Subcutaneous adipose tissue (tissue), 4 donors: ENCODE measurements around the gene FRY. TPM values are rescaled to one million over a fixed set of nuclear protein-coding genes. Genes with fewer than 3 reads are reported as not detected.

Source experiments
- total RNA-seq, 4 donors: library from RNA; depleted of rRNA; stranded (reverse); fragments of >200 nt; gene quantifications; one replicate each; pipeline ENCODE4 v1.1.0, GENCODE V29; 2016
- TF ChIP-seq, protein P1 (sequence below): fragments of 450-650 bp; IDR thresholded peaks from one replicate; pipeline ENCODE4 v1.5.1; 2016; ENCODE audit warnings: low read depth, mild to moderate bottlenecking, control low read depth, antibody characterized with exemption, moderate library complexity

FRY gene
- total RNA-seq, 4 donors from 2014 or later: 26.2 to 71.6 (median 41.1) TPM

- TF ChIP-seq, protein P1, sequence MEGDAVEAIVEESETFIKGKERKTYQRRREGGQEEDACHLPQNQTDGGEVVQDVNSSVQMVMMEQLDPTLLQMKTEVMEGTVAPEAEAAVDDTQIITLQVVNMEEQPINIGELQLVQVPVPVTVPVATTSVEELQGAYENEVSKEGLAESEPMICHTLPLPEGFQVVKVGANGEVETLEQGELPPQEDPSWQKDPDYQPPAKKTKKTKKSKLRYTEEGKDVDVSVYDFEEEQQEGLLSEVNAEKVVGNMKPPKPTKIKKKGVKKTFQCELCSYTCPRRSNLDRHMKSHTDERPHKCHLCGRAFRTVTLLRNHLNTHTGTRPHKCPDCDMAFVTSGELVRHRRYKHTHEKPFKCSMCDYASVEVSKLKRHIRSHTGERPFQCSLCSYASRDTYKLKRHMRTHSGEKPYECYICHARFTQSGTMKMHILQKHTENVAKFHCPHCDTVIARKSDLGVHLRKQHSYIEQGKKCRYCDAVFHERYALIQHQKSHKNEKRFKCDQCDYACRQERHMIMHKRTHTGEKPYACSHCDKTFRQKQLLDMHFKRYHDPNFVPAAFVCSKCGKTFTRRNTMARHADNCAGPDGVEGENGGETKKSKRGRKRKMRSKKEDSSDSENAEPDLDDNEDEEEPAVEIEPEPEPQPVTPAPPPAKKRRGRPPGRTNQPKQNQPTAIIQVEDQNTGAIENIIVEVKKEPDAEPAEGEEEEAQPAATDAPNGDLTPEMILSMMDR: no peak
These were observed 21.4 kb upstream of the FRY start for GRCh38 chr13:32010136-32010535.

- TF ChIP-seq, protein P1: no peak
These were observed 19.6 kb upstream of the FRY start for GRCh38 chr13:32011971-32012370.

- TF ChIP-seq, protein P1: no peak
These were observed 18.4 kb upstream of the FRY start for GRCh38 chr13:32013181-32013580.

DNA sequence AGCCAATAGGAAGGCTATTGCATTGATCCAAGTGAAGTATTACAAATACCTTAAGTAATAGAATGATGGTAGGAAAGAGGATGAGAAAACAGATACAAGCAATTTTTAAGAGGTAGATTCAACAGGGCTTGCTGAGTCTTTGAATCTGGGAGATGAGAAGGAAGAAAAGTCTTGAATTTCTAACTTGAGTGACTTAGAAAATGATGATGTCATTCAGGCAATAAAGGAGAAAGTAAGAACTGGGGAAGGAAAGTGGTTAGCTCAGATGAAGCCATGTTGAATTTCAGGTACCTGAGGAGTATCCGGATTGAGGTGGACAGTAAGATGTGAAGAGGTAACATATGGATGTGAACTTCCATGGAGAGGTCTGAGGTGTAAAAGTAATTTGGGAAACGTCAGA lies 15.5 kb upstream of the FRY start:
- TF ChIP-seq, protein P1: no peak

GRCh38 chr13:32016631-32017030 lies 14.9 kb upstream of the FRY start:
- TF ChIP-seq, protein P1: no peak

- TF ChIP-seq, protein P1: no peak
These were observed 14.1 kb upstream of the FRY start for GRCh38 chr13:32017474-32017873.

GRCh38 chr13:32019612-32020233 lies 11.9 kb upstream of the FRY start:
- TF ChIP-seq, protein P1: no peak
